ENCODE results near the gene TTYH3.

TTYH3 gene

DNA sequence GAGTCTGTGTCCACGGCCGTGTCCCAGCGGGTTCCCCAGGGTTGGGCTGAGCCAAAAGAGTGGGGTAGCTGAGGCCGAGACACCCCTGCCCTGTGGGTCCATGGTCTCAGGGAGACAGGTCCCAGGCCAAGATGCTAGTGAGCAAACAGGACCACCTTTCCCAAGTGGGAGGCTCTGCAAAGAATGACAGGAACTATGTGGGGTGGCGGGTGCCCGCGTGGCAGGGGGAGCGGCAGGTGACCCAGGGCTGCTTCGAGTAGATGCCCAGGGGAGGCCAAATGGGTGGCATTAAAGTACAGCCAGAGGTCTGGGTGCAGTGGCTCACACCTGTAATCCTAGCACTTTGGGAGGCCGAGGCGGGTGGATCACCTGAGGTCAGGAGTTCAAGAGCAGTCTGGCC lies 18.2 kb downstream of the TTYH3 start:
- DNase-seq, result no peak

DNA sequence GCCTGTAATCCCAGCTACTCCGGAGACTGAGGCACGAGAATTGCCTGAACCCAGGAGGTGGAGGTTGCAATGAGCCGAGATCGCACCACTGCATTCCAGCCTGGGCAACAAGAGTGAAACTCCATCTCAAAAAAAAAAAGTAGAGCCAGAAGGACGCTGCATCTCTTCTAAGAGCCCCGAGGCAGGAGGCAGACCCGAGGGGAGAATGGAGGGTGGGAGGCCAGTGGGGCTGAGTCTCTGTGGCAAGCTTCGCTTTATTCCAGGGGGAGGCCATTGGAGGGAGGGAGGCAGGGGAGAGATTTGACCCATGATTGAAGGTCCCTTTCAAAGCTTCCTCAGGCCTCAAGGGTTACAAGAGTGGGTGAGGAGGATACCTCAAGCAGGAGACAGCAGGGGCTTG lies 18.7 kb downstream of the TTYH3 start:
- no peak for DNase-seq

DNA sequence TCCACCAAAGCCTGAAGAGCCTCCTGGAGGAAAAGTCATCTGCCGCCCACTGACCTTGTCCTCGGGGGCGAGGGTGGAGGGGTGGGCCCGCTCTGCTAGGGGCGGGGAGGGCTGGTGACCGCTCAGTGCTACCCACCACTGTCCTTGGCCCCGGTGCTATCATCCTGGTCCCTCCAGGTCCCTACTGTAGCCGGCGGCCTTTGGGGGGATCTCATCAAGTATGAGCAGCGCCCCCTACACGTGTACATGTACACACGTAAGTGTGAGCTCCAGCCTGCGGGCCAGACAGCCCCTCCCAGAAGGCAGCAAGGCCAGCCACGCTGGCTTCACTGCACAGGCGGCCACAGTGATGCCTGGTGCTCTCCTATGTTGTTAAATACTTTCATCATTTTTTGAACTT lies 19.6 kb downstream of the TTYH3 start:
- DNase-seq, result no peak

DNA sequence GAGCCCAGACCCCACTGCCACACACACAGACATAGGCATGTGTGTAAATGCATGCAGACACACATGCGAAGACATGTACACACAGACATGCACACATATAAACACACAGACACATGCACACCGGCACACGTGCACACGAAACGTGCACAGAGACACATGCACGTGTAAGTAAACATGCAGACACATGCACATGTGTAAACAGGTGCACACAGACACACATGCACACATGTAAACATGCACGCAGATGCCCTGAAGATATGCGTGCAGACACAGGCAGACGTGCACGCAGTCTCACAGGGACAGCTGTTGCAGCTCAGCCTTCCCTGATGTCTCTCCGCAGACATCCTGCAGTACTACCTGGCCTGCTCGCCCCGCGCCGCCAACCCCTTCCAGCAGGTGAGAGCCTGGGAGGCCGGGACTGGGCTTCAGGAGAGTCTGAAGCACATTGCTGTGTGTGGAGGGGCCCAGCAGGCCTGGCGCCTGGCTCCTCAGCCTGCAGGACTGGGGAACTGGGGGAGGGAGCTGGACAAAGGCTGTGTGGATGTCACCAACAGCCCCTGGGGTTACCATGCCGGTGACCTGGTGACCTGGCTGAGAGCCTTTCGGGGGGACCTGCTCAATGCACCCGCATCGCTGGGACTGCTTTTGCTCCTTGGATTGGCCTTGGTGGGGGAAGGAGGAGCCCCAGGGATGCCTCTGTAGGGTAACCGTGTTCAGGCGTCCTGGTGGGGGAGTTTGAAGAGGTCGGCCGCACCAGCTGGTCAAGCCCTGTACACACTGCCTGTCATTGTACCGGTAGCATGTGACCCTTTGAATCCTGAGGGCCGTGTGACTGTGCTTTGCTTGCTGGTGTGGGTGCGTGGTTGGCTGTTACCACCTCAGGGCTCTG lies 20.3 kb downstream of the TTYH3 start:
- no peak for DNase-seq

DNA sequence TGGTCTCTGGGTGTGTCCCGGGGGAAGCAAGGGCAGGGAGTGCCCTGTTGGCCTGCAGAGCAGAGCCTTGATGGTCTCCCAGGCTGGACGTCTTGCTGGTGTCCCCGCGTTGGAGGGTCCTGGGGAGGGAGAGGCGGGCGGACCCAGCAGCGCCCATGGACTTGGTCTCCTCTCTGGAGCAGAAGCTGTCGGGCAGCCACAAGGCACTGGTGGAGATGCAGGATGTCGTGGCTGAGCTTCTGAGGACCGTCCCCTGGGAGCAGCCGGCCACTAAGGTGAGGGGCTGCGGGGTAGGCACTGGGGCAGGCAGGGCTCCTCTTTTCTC lies 20.9 kb downstream of the TTYH3 start:
- DNase-seq, result no peak

DNA sequence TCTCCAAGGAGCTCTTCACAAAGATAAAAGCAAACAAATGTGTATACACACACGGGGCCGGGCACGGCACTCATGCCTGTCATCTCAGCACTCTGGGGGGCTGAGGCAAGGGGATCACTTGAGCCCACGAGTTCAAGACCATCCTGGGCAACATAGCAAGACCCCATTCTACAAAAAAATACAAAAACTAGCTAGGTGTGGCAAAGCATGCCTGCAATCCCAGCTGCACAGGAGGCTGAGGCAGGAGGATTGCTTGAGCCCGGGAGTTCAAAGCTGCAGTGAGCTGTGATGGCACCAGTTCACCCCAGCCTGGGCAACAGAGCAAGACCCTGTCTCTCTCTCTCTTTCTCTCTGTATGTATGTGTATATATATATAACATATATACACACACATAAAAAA lies 22.3 kb downstream of the TTYH3 start:
- no peak for DNase-seq

DNA sequence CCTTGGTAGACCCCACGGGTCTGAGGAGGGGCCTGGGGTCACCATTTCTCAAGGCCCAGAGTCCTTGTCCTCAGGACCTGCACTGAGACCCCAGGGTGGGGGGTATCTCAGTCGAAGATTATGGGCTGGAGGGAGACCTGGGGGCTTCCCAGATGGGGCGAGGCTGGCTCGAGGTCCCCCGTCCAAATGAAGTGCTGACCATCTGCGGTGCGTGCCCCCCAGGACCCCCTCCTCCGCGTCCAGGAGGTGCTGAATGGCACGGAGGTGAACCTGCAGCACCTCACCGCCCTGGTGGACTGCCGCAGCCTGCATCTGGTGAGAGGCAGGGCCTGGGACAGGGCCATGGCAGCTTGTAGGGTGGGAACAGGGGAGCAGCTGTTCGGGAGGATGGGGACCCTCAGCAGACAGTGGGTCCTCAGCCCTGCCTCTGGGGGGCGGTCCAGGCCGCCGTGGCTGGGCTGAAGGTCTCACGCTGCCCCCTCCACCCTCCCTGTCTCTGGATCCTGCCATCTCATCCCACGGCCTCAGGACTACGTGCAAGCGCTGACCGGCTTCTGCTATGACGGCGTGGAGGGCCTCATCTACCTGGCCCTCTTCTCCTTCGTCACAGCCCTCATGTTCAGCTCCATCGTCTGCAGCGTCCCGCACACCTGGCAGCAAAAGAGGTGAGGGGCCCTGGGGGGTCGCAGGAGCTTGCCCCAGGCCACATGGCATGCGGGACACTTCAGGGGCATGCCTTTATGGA lies 24.3 kb downstream of the TTYH3 start:
- DNase-seq, result no peak

DNA sequence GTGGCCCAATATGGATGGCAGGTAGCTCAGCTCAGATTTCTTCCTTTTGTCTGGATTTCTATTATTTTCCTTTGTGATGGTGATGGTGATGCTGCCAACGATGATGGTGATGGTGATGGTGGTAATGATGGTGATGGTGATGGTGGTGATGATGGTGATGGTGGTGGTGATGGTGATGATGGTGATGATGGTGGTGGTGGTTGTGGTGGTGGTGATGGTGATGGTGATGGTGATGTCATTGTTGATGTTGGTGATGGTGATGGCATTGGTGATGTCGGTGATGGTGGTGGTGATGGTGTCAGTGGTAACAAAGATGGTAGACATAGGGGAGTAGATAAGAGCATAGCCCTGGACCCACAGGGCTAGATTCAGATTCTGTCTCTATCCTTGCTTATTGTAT lies 25.4 kb downstream of the TTYH3 start:
- no peak for DNase-seq

DNA sequence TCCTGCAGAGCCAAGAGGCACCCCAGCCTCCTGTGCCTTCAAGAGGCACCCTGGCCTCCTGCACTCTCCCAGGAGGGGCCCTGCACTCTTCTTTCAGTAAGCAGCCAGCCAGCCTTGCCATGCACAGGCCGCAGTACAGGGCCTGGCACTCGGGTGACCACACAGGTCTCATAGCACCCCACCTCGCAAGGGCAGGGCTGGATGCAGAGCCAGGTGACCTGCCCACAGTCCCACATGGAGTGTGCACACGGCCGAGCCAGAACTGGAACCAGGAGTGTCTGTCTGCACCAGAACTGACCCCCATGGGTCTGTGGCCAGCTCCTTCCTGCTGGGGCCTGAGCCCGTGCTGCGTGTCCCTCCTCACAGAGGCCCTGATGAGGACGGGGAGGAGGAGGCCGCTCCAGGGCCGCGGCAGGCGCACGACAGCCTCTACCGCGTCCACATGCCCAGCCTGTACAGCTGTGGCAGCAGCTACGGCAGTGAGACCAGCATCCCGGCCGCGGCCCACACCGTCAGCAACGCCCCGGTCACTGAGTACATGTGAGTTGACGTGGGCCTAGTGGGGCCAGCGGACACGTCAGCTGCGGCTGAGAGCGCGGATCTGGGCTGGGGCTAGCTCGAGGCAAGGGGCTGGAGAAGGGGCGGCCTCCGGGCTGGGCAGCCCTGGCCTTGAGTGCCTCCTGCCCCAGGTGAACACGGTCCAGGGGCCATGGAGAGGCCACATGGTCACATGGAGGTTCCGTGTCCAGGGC lies 26.3 kb downstream of the TTYH3 start:
- no peak for DNase-seq

DNA sequence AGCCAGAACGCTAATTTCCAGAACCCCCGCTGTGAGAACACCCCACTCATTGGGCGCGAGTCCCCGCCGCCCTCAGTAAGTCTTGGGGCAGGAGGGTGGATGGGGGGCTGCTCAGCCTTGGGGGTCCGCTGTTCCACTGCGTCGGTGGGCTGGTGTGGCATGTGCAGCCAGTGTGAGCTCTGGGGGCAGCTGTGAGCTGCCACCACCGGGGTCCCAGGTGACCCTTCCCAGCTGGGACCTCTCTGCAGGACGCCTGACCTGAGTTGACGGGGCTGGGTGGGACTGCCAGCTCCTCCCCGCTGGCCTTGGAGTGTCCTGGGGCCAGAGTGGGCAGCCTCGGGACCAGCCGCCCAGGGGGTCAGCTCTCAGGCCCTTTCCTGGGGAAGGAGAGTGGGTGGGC lies 27.2 kb downstream of the TTYH3 start:
- no peak for DNase-seq

DNA sequence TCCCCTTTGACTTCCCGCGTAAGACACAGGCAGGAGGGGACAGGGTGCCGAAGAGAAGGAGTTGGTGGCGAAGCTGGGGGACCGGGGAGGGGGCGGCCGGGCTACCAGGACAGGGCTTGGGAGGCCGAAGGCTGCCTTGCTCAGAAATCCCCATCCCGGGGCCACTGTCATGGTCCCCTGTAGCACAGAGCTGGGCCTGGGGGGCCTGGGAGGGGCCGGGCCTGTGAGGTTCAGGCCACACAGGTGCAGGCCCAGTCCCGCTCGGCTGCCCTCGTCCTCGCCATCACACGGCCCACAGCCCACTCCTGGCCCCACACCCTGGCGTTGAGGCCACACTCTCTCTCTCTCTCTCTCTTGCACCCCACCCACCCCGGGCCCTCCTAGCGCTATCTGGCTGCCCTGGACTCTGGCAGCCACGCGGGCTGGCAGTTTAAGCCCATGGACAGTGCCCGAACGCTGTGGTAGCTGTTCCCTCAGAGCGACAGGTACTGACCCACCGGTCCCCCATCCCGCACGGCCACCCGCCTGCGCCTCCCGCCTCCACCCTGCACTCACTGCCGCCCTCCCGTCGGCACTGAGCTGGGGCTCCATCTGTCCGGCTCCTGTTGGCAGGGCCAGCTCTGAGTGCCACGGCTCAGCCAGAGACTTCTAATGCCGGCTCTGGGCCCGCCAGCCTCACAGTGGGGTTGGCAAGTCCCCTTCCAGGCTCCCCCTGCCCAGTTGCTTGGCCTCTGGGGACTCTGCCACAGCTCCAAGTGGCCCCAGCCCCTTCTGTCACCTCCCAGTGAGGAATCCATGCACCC lies 28.0 kb downstream of the TTYH3 start:
- no peak for DNase-seq

DNA sequence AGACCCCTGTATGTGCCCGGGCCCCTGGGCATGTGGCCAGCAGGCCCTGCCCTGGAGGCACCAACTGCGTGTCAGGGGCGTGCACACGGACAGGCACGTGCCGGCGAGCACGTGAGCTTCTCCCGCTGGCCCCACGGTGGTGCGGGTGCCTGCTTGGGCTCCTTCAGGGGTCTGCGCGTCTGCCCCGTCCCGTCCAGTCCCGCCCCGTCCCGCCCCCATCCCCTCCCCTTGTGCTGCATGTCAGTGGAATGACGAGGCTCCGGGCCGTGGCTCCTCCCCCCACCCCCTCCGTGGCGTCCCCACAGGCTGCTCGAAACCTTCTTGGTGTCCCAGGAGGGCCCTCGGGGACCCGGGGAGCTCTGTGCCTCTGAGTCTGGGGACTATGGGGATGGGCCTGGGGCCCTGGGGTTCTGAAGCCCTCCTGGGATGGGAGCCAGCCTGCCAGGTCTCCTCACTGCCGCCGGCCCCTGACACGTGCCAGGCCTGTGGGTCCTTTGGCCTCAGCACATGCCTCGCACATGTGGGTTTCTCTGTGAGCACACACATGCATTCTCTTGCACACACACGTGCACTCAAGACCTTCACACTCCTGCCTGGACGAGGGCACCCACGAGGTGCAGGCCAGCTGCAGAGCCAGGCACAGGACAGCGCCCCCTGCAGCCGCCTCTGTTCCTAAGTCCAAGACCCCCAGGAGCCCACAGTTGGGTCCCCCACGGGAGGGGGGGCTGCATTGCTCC lies 28.7 kb downstream of the TTYH3 start:
- DNase-seq, result no peak

DNA sequence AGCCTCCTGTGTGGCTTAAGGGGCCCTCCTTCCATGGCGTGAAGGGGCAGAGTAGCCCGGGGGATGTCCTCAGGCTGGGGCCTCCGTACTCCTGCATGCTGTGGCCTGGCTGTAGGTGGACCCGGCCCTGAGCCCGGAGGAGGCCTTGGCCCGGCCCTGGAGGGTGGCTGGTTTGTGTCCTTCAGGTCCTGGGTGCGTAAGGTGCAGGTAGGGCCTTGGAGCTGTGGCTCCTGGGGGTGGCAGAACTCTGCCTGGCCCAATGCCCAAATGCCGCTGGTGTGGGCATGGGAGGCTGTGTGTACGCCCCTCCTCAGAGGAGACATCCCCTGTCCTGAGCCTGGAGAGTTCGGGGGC lies 29.3 kb downstream of the TTYH3 start:
- no peak for DNase-seq

DNA sequence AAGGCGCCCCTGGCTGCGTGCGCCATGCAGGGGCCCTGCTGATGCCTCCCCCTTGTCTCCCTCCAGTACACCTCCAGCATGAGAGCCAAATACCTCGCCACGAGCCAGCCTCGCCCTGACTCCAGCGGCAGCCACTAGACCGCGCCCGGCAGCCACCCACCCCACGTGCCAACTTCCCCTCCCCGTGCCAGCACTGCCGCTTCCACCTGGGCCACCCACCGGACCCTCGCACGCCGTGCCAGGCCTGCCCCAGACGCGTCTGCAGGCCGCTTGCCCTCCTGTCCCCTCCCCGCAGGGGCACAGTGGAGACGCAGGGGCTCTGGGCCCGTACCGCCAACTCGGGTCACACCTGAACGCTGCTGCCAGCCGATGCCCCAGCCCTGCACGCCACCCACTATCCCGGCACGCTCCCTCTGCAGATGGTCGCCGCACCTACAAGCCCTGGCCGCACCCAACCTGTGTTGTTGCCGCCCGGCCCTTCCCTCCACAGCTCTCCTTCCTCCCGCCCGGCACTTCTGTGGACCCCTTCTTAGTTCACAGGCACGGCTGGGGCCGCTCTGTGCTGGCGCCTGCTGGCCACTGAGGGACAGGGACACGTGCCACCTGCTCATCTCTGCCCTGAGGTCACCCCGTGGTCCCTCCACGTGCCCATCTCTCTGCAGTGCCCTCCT lies 30.0 kb downstream of the TTYH3 start:
- DNase-seq, result no peak

DNA sequence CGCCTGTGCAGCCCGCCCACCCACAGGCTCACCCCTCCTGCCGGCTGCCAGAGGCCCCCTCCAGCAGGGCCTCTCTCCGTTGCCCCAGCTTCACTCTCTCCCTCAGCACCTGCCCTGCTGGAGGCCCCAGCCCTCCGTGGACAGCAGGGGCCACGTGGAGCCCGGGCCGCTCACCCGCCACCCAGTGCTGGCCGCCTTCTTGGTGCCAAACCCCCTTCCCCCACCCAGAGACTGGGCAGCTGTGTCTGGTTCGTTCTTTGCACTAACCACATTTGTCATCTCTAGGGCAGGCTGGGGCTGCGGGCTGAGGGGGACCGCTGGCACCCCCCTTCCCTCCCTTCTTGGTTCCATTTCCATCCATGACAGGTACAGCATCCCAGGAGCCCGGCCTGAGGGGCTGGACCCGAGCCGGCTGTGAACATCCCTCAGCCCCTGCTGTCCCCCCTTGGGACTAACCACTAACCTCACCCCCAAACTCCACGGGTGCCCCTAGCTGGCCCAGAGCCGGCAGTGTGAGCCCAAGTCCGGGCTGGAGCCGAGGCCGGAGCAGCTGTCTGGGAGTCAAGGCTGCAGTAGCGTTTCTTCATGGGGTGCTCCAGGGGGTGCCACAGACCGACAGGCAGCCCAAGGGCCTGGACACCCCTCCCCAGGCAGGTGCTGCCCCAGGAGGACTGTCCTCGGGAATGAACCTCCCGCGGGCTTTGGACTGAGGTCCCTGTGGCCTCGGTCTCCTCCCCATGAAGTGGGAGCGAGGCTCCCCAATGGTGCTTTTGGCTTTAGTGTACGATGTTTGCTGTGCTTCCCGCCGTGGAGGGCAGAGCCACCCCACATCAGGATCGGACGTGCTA lies 30.7 kb downstream of the TTYH3 start:
- DNase-seq, result no peak

DNA sequence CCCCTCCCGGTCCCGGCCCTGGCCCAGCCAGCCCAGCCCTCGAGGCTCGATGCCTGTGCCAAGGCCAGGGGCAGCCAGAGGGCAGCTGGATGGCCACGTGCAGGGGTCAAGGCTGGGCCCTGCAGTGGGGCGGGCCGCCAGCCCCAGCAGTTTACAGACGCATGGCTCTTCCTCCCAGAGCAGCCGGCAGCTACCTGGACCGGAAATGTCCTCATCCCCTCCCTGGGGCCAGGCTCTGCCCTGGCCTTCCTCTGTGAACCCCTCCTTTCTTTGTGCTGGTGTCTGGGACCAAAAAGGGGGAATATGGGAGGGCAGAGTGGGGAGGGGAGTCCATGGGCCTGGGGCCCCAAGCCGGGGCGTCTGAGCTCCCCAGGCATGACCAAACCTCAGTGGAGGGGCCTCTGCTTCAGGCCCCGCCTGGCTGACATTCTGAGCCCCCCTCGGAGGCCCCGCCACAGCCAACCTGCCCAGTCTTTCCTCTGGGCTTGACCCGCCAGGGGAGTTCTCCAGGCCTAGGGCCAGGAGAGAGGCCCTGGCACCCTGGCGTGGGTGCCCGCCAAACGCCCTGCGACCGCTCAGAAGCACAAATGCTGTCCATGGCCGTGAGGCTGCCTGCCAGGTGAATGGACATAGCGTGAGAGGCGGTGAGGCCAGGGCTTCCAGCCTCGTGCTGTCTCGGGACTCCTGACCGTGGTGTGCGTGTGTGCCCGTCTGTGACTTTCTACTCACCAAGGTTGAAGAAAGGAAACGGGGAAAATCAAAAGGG lies 31.5 kb downstream of the TTYH3 start:
- no peak for DNase-seq

DNA sequence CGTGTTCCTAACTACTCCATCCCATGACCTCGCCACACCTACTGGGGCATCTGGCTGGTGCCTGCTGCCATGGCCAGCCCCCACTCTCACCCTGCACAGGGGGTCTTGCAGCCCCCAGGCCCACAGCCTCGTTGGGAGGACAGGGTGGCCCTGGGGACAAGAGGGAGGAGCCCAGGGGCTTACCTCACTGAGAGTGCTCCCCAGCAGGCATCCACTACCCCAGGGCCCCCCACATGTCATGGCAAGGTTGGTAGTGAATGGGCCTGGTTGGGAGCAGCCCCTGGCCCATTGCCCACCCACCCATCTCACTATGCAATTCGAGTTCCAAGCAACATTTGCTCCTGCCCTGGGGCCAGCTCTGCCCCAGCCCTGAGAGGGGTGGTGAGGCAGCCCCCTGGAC lies 32.2 kb downstream of the TTYH3 start:
- DNase-seq, result no peak

DNA sequence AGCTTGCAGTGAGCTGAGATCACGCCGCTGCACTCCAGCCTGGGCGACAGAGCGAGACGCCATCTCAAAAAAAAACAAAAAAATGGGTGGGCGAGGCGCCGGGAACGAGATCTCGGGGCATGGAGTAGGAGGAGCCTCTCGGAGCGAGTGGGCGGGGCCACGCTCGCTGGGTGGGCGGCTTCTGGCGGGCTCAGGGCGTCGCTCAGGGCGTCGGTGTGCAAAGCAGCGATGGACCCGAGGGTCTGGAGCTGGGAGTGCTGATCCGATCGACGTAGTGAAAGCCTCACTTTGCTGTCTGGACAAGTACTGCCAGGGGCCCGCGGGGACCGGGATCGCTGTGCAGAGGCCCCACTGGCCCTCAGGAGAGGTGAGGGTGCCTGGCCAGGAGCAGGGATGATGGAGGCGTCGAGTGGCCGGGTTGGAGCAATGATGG lies 33.6 kb downstream of the TTYH3 start:
- no peak for DNase-seq

DNA sequence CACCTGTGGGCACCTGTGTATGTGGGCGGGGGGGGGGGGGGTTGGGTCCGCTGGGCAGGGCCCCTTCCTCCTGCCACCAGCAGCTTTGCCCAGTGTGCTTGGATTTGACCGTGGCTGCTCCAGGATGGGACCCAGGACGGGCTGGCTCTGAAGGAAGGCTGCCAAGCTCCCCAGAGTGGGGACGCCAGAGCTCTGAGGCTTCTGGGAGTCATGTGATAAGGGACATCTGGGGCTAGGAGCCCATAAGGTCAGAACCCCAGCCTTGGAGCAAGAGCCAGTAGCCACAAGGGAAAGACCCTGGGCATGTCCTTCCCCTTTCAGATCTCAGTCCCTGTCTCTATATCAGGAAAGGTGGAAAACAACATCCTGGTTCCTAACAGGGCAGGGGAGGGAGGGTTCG lies 34.4 kb downstream of the TTYH3 start:
- DNase-seq, result no peak

All from fibroblast of skin of right quadriceps (primary cell).